PFSK-1 (cell line): ENCODE data around the gene PRR9.

Experiments
- POLR2AphosphoS5 ChIP-seq: IDR thresholded peaks from 2 replicates; pipeline ENCODE4 v1.6.1; 2012; ENCODE audit warnings: low read depth, mild to moderate bottlenecking, control low read depth, low read length, moderate library complexity
- REST ChIP-seq, 2 experiments: IDR thresholded peaks; 2 replicates each; pipeline versions ENCODE4 v1.6.1 to v1.8.0; 2011 to 2012; ENCODE audit warnings: low read depth in 2 of 2, low read length in 2 of 2, control low read depth in 1 of 2, inconsistent platforms in 1 of 2, mild to moderate bottlenecking in 1 of 2, moderate library complexity in 1 of 2; ENCODE audit not compliant: insufficient read depth in 1 of 2
- SIN3A ChIP-seq: IDR thresholded peaks from 2 replicates; pipeline ENCODE4 v1.6.1; 2012; ENCODE audit warnings: mild to moderate bottlenecking, low read length, moderate library complexity, borderline replicate concordance; ENCODE audit not compliant: insufficient read depth
- TAF1 ChIP-seq: IDR thresholded peaks from 2 replicates; pipeline ENCODE4 v1.6.1; 2012; ENCODE audit warnings: low read length, control low read depth, borderline replicate concordance; ENCODE audit not compliant: insufficient read depth

- TF ChIP-seq TAF1 (no peak), POLR2AphosphoS5 (no peak), REST (IDR thresholded peaks at IDR 0.05; ENCODE audit: insufficient read depth in 1 of 2, low read depth in 2 of 2, low read length in 2 of 2) (no peak), SIN3A (no peak)
Measured at GRCh38 chr1:153178922-153179321, 38.5 kb upstream of the PRR9 start.
